DMS53 treated with DMSO at 0.1 percent for 48 hours (cell line): ENCODE results near the gene MIPOL1.
"Not testable (repeated sequence)": the region's sequence is repeated elsewhere in the genome, so short reads cannot be mapped to it uniquely, and the experiment has no call there.

Source experiments
- DNase-seq: peaks from one replicate; lab custom pipeline; 2025; ENCODE audit not compliant: unreplicated experiment; lab: John Stamatoyannopoulos, UW

MIPOL1 gene

DNA sequence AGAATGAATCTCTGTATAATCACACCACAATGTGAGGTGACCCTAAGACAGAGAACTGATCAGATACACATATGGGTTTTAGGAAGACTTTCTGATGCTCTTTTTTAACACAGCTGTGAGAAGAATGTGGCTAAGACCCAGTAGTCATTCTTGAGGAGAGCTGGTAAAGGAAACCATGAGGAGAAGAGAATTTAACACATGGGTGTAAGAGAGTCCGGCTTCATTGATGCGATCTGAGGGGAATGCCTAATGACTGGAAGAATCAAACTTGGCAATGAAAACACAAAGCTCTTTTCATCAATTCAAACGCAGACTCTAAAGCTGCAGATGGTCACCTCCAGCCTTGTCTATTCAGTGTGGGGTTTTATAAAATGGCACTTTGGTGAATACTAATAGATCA lies 318.0 kb downstream of the MIPOL1 start:
- DNase-seq = no peak

DNA sequence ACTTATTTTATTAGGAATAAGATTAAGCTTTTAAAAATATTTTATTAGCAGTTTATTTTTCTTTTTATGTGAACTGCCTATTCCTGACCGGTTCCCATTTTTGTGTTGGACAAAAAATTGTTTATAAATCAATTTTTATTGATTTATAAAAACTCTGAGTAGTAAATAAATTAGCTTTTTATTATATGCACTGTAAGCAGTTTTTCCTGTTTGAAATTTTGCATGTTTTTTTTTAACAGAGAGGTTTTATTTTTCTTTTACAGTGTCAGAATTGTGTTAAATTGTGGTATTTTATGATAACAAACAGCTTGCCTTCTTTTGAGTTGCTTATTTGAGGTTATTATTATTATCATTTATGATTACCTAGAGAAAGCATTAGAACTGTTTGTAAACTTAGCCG lies 329.3 kb downstream of the MIPOL1 start:
- no peak for DNase-seq

DNA sequence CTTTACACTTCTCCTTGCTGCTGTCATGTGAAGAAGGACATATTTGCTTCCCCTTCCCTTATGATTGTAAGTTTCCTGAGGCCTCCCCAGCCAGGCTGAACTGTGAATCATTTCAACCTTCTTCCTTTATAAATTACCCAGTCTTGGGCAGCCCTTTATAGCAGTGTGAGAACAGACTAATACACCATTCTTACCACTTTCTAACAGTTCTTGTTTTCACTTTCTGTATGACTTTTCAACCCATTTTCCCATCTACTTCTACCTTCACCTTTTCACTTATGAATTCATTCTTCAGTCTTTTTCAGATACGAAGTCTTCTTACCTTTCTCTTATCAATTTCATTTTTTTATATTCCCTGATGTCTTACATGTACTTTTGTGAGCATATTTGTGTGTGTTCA lies 342.3 kb downstream of the MIPOL1 start:
- no peak for DNase-seq

DNA sequence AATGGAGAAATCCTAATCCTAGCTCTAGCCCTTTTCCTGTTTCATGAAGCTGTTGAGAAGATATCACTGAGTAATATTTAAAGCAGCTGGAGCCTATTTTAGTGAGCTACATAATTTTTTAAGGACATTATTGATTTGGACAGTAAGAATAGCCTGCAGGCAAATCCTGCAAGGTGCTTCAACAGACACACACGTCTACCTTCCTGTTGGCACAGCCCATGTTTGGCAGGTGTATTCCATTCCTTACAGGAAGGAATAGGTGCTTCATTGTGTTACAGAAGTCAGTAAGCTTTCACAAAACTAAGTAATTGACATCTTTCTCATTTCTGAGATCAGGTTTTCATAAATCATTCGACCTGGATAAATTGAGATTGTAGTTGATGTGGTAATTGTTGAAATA lies 346.7 kb downstream of the MIPOL1 start:
- peak; percentile 7 for DNase-seq

DNA sequence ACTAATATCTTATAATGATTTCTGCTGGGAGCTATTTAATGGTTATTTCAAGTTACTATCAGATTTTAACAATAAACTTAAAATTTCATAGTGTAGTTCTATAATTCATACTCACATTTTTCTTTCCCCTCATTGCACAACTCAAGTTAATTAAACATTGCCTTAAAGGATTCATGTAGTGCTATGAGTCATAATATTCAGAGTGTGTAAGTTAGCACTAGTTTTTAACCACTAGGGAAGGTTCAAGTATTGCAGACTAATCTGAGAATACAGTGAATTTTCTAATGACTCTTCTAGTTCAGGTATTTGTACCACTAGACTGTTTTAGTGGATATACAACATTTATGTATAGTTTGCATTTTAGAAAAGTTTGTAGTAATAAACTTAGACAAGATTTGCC lies 347.4 kb downstream of the MIPOL1 start:
- DNase-seq = no peak

DNA sequence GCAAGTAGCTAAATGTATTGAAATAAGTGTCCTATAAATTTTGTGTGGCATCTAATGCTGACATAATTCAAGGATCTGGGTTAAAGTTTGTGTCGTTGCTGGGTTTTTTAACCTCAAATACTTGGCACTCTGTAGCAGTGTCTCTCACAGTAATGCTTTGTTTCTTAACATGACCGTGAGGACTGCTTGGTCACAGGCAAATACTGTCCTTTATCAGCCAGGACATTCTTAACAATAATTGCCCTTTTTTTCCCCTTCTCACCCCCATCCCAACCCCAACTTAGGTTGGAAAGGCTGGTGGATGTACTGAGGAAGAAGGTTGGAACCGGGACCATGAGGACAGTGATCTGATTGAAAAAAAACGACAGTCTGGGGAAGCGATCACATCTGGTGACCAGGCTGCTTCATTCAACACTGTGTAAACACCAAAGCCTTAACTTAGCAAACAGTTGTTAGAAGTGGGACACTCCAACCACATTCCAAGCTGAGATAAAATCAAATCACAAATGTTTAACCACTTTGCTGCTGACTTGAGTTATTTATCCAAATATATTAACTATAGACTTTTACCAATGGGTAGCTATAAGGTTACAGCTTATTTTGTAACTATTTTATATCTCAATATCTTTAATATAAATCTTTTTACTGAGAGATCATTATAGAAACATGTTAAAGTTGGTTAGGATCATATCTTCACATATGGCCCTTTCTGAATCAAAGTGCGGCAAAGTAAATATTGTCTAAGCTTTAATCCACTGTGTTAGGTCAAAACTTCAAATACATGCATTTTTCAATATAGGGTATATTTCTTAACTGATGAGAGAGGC lies 349.1 kb downstream of the MIPOL1 start:
- peak; percentile 62 for DNase-seq

DNA sequence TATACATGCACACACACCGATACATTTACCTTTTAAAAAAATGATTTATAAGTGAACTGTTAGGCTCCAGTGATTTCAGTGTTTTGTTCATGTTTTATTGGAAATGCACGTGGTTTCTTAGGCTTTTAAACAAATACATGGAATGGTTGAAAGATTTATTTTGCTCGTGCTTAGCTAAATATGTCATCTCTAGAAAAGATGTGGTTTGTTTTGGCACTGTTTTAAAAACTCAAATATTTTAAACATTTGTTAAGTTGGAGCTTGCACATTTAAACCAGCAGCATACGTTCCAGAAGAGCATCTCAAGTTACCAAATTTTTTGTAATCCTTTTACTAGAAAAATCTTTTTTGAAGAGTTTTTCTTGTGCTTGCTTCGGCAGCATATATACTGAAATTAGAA lies 352.8 kb downstream of the MIPOL1 start:
- DNase-seq = no peak

DNA sequence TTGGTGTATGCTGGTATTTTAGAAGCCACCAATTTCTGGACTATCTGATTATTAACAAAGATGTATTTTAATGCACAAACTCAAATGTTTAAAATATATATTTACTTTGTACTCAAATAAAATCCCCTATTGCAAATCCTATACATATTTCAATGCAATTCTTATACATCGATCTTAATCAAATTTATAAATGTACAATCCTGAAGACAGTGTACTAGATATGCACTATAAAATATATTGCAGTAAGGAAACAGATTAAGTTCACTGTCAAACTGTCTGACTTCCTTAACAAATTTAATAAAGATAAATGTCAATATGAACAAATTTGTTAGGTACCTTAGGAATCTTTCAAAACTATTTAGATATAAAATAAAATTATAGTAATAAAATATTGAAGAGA lies 353.4 kb downstream of the MIPOL1 start:
- no peak for DNase-seq

DNA sequence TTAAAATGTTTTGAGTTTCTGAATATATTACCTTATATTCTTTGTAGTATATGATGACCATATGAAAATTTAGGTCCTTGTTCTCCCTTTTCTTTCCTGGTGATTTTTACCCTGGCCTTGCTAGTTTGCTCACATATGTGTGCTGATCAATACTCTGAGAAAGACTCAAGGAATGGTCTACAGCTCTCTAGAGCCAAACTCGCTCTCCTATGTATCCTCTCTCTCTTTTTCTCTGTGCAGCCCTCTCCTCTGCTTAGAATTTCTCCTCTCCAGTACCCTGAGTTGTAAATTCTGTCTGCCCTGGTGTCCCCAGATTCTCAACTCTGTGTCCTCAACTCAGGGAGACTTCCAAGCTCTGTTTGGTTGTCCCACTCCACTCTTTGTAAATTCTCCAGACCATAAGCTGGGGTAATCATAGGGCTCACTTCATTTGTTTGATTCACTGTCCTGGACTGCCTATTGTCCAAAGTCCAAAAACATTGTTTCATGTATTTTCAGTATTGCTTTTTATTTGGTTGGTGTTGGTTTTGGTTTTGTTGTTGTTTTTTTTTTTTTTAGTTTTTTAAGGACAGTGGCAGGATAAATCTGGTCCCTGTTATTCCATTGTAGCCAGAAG lies 356.3 kb downstream of the MIPOL1 start:
- DNase-seq = no peak

DNA sequence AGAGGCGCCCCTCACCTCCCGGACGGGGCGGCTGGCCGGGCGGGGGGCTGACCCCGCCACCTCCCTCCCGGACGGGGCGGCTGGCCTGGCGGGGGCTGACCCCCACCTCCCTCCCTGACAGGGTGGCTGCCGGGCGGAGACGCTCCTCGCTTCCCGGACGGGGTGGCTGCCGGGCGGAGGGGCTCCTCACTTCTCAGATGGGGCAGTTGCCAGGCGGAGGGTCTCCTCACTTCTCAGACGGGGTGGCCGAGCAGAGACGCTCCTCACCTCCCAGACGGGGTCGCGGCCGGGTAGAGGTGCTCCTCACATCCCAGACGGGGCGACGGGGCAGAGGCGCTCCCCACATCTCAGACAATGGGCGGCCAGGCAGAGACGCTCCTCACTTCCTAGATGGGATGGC lies 357.9 kb downstream of the MIPOL1 start:
- not testable (repeated sequence) for DNase-seq

DNA sequence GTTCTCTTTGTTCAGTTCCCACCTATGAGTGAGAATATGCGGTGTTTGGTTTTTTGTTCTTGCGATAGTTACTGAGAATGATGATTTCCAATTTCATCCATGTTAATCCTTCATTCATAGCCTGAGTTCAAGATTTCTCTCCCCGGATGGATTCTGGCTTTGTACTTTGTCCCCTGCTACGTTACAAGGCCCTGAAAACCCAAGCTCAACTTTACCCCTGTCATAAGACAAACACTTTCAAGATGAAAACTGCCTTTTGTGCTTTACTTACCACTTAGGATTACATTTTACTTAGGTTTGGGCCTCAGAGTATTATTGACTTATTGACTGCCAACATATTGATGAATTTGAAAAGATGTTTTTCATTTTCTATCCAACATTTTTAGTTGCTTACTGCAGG lies 361.0 kb downstream of the MIPOL1 start:
- DNase-seq = no peak

DNA sequence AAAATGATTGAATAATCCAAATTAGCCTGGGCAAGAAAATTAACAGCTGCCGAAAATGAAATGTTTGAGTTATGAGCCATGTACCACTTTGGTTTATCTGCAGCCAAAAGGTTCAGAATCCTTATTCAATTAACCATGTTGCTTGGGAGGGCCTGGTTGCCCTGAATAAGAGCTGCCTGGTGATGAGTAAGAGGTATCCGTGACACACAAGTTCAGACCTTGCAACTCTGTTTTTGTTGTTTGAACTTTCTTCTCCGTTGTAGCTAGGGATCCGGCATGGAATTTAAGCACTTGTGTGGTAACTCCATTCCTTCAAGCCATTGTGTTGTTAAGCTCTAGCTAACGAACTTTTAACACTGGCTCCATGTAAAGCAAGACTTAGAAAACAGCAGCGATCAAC lies 361.6 kb downstream of the MIPOL1 start:
- no peak for DNase-seq

DNA sequence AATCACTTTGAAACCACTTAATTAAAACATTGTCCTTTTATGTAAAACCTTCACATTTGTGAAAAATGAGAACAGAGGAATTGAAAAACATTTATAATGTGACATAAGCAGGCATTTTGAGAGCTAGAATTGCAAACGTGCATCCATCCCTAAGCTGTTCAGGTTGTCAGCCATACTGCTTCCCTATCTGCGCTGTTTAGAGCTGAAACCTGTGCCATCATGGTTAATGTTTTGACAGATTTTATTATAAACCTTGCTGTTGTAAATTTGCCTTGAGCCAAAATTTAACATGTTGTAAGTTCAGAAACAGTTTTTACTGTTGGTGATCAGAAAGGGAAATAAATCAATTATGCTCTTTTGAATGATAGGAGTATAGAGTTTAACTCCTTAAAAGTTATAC lies 365.5 kb downstream of the MIPOL1 start:
- DNase-seq = no peak

DNA sequence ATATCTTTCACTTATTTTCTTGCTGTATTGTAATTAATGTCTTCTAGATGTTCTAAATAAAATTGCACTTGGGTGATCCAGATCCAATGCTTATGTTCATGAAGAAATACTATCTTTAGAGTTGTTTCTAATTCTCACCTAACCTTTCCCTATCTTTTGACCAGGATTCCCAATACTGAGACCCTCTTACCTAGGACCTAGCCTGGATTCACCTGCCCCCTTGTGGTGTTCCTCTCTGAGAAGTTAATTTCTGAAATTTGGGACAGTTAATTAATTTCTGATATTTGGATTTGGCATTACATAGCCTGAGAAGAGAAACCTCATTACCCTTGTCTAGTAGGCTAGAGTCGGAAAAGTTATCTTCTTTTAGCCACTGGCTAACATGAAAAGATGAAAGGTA lies 367.8 kb downstream of the MIPOL1 start:
- no peak for DNase-seq

DNA sequence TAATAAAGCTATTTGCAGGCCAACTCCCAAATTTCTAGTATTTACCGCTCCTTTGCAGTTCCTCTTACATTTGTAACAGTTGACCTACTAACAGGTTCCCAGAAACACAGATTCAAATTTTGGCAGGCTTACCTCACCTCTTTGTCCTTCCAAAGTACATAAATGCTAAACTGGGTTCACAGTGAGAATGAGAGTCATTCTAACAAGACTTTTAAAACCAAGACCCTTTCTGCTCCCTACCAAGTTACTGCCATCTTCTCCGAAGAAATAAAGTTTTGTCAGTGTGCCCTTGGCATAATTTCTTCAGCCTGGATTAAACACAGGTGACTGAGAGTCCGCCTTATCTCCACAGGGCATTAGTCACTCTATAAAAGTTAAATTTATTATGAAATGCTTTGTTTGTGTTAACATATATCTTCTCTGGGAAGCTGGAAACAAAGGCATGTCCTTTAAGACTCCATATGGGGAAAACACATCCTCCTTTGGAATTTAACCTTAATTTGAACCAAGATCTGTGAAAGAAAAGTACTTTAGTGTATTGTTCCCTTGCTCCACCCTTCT lies 369.2 kb downstream of the MIPOL1 start:
- no peak for DNase-seq

DNA sequence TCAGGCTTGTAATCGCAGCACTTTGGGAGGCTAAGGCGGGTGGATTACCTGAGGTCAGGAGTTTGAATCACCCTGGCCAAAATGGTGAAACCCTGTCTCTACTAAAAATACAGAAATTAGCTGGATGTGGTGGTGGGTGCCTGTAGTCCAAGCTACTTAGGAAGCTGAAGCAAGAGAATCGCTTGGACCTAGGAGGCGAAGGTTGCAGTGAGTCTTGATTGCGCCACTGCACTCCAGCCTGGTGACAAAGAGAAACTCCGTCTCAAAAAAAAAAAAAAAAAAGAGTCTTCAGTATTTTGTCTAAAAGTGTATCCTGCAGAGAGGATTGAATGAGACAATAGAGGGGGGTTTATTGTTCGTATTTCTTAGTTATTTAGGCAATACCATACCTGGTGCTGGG lies 372.0 kb downstream of the MIPOL1 start:
- DNase-seq = no peak

DNA sequence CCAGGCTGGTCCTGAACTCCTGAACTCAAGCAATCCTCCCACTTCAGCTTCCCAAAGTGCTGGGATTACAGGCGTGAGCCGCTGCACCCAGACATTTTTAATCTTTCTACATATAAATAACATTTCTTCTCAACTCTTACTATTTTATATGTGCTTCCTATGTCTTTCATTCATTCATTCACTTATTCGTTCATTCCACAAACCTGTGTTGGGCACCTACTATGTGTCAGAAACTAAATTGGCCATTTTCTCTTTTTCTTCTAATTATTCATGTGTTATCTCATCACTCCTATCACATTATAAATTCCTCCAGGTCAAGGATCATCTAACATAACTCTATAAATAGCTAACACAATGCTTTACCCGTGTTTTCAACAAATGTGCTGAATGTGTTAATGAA lies 373.7 kb downstream of the MIPOL1 start:
- DNase-seq = no peak

DNA sequence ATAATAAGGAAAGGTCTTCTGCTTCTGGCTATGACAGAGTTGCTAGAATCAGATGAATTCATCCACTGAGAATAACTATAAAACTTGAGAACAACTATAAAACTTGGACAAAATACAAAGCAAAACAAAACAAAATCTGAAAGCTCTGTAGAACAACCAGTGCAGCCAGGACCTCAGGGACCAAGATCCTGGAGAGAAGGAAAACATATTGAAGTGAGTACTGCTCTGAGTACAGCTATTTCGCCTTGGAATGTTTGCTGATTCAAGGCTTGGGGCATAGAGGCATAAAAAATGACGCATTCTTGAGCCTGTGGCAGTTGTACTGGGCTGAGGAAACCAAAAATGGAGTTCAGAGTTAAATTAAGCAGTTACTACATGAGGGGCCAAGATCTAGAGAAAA lies 375.6 kb downstream of the MIPOL1 start:
- no peak for DNase-seq

DNA sequence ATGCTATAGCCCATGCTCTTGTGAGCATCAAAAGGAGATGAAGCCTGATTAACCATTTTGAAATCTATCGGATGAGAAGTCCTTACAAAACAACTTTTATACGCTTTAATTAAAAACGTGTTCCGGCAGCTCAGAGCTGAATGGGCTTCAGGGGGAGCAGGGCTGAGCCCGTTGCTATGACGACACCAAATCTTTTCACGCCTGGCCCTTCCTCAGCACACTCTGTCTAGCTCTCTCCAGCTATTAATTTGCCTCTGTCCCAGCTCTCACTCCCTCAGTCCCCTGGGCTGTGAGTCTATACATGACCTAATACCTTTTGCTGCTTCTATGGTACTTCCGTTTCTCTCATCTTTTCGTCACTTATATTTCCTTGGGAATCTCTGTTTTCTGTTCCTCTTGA lies 381.5 kb downstream of the MIPOL1 start:
- DNase-seq = no peak

DNA sequence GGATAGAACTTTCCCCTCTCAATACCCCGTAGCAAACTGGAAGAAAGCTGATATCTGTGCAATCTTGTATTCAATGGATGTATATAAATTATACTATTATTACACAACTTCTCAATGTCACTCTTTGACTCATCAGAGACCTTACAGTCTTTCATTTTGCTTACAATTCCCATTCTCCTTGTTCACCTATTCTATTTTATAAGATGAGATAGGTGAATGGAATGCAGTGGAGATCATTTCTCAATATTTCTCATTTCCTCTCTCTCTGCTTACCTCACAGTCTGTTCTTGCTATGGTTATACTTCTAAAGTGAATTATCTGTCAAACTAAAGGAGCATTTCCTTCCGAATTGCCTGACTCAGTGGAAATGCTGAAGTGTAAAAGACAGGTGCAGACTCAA lies 382.4 kb downstream of the MIPOL1 start:
- no peak for DNase-seq

DNA sequence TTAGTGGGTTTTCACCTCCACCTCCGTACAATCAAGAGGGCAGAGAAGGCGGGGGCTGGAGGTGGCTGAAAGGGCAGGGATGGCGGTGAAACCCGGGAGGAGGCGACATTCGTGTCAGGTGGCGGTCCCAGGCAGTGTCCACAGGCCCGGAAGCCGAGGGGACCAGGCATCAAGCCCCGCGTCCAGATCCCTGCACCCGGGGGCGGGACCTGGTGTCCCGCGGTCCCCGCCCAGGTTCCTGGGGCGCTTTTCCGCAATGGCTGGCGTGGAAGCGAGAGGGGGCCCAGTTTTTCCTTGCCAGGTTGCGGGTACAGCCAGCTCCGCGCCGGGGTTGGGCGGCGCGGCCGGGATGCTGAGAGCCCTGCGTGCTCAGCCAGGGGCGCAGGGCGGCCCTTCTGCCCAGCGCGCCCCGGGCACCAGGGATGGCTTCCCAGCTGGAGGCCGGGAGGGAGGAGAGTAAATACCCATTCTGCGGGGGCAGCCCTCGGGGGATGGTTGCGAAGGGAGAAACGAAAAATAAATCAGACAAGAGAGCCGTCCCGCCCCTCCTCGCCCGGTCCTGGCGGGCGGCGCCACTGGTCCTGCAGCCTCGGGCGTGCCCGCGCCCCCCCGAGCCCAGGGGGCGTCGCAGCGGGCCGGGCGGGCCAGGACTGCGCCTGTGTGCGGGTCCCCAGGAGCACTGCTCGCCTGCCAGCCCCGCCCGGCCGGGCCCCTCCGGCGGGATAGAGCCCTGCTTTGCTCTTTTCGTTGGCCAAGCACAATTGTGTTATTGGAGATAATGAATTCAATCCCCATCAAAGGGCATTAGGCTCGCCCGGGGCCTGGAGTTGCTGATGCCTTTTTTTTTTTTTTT lies 385.8 kb downstream of the MIPOL1 start:
- DNase-seq = peak; percentile 32
